C4-2B (cell line): ENCODE measurements around the gene PTPN23.

Source experiments
- CTCF ChIP-seq: fragments of 450-650 bp; conservative IDR thresholded peaks from 2 replicates; pipeline ENCODE4 v1.5.1; 2017; ENCODE audit warnings: mild to moderate bottlenecking
- ZFX ChIP-seq: fragments of 450-650 bp; IDR thresholded peaks from 2 replicates; pipeline ENCODE4 v1.6.1; 2017

DNA sequence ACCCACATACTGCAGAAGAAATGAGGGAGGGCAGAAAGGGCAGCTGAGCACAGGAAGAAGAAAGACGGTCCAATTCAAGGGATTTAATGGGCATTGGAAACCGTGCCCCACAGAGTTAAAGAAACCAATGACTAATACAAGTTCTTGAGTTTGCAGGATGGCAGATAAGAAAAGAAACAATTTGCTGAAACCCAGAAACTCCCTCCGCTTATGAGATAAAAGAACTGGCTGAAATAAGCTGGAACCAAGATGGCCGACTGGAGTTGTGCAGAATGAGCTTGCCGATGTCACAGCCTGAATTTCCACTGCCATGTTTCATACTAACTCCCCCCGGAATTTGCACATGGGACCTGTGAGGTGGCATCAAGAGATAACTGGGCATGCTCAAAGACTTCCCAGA is 47.8 kb downstream of the PTPN23 start:
- no peak for TF ChIP-seq CTCF
- no peak for TF ChIP-seq ZFX
